ENCODE results near the gene TSTD1. TPM values are rescaled to one million over a fixed set of nuclear protein-coding genes. Genes with fewer than 3 reads are reported as not detected.

TSTD1 gene
- polyA plus RNA-seq, 2 donors = 92.4 to 117 TPM

GRCh38 chr1:161080441-161081405 lies 42.0 kb upstream of the TSTD1 start:
- Histone ChIP-seq H3K4me3 (ENCODE audit: low read depth in 1 of 2, low read length in 2 of 2) (peak overlapping the region in 1 of 2 donors; percentile 11), H3K27ac (ENCODE audit: low read depth in 2 of 2, low read length in 1 of 2) (peak overlapping the region; percentile 96), H3K9me3 (ENCODE audit: control insufficient read depth in 2 of 2, insufficient read depth in 1 of 2, low read depth in 1 of 2, low read length in 1 of 2) (no peaks in the 10 kb centered on the region), H3K27me3 (ENCODE audit: control insufficient read depth in 1 of 2, insufficient read depth in 2 of 2, low read length in 2 of 2) (no peaks in the 10 kb centered on the region), H3K4me1 (ENCODE audit: control insufficient read depth in 2 of 2, insufficient read depth in 2 of 2, low read length in 1 of 2) (peaks cover 6 to 23% of the 10 kb centered on the region in 2 donors), H3K36me3 (ENCODE audit: control insufficient read depth in 2 of 2, insufficient read depth in 2 of 2, low read length in 1 of 2) (peaks cover 0 to 17% of the 10 kb centered on the region in 2 donors)
- WGBS, 2 donors = 67 to 69% methylated on average over 5 of the region's 5 CpGs

DNA sequence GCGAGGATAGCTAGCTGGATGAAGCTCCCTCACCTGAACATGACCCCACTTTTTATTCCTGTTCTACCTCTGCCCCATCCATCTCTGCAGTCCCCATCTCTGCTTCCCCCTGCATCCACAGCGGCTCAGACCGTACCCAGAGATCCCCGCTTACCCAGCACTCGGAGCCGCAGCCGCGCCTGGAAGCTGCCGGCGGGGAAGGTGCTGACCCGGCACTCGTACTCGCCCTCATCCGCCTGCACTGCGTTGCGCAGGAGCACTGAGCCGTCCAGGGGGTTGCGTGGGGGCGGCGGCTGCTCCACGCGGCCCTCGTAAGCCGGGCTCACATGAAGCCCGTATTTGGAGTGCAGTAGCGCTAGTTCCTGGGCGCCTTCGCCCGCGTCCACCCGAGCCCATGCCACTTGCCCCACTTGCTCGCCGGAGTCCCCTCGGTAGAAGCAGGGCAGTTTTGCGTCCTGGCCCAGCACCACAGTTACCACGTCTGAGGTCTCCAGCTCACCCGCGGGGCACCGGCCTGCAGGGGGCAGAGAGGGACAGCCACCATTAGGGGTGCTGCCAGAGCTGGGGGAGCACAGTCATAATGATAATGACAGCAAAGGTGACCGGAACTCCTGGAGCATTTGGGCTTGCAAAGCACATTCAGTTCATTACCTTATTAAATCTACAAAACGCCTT lies 40.8 kb upstream of the TSTD1 start:
- WGBS, 2 donors = 68 to 71% methylated on average over 41 of the region's 41 CpGs
- peaks cover 6 to 26% of the 10 kb centered on the region in 2 donors for H3K4me1 ChIP-seq (ENCODE audit: control insufficient read depth in 2 of 2, insufficient read depth in 2 of 2, low read length in 1 of 2)
- H3K27ac ChIP-seq (ENCODE audit: low read depth in 2 of 2, low read length in 1 of 2) = peak overlapping the region; percentile 96
- no peaks in the 10 kb centered on the region for H3K27me3 ChIP-seq (ENCODE audit: control insufficient read depth in 1 of 2, insufficient read depth in 2 of 2, low read length in 2 of 2)
- H3K4me3 ChIP-seq (ENCODE audit: low read depth in 1 of 2, low read length in 2 of 2) = peak overlapping the region; percentile 8 to 16
- H3K36me3 ChIP-seq (ENCODE audit: control insufficient read depth in 2 of 2, insufficient read depth in 2 of 2, low read length in 1 of 2) = peaks cover 0 to 20% of the 10 kb centered on the region in 2 donors
- H3K9me3 ChIP-seq (ENCODE audit: control insufficient read depth in 2 of 2, insufficient read depth in 1 of 2, low read depth in 1 of 2, low read length in 1 of 2) = no peaks in the 10 kb centered on the region

- Histone ChIP-seq H3K4me3 (ENCODE audit: low read depth in 1 of 2, low read length in 2 of 2) (no peak overlapping the region), H3K27me3 (ENCODE audit: control insufficient read depth in 1 of 2, insufficient read depth in 2 of 2, low read length in 2 of 2) (no peaks in the 10 kb centered on the region), H3K9me3 (ENCODE audit: control insufficient read depth in 2 of 2, insufficient read depth in 1 of 2, low read depth in 1 of 2, low read length in 1 of 2) (no peaks in the 10 kb centered on the region), H3K4me1 (ENCODE audit: control insufficient read depth in 2 of 2, insufficient read depth in 2 of 2, low read length in 1 of 2) (peaks cover 15 to 42% of the 10 kb centered on the region in 2 donors), H3K27ac (ENCODE audit: low read depth in 2 of 2, low read length in 1 of 2) (peak overlapping the region; percentile 45 to 77), H3K36me3 (ENCODE audit: control insufficient read depth in 2 of 2, insufficient read depth in 2 of 2, low read length in 1 of 2) (peaks cover 0 to 33% of the 10 kb centered on the region in 2 donors)
- 78 to 83% methylated on average over 9 of the region's 9 CpGs for WGBS, 2 donors
Measured at GRCh38 chr1:161077426-161077825, 38.7 kb upstream of the TSTD1 start.

GRCh38 chr1:161076410-161076809 lies 37.6 kb upstream of the TSTD1 start:
- H3K4me3 ChIP-seq (ENCODE audit: low read depth in 1 of 2, low read length in 2 of 2) = no peak overlapping the region
- H3K9me3 ChIP-seq (ENCODE audit: control insufficient read depth in 2 of 2, insufficient read depth in 1 of 2, low read depth in 1 of 2, low read length in 1 of 2) = no peaks in the 10 kb centered on the region
- peaks cover 15 to 44% of the 10 kb centered on the region in 2 donors for H3K4me1 ChIP-seq (ENCODE audit: control insufficient read depth in 2 of 2, insufficient read depth in 2 of 2, low read length in 1 of 2)
- no peaks in the 10 kb centered on the region for H3K27me3 ChIP-seq (ENCODE audit: control insufficient read depth in 1 of 2, insufficient read depth in 2 of 2, low read length in 2 of 2)
- peak overlapping the region; percentile 49 to 88 for H3K27ac ChIP-seq (ENCODE audit: low read depth in 2 of 2, low read length in 1 of 2)
- peaks cover 0 to 40% of the 10 kb centered on the region in 2 donors for H3K36me3 ChIP-seq (ENCODE audit: control insufficient read depth in 2 of 2, insufficient read depth in 2 of 2, low read length in 1 of 2)

DNA sequence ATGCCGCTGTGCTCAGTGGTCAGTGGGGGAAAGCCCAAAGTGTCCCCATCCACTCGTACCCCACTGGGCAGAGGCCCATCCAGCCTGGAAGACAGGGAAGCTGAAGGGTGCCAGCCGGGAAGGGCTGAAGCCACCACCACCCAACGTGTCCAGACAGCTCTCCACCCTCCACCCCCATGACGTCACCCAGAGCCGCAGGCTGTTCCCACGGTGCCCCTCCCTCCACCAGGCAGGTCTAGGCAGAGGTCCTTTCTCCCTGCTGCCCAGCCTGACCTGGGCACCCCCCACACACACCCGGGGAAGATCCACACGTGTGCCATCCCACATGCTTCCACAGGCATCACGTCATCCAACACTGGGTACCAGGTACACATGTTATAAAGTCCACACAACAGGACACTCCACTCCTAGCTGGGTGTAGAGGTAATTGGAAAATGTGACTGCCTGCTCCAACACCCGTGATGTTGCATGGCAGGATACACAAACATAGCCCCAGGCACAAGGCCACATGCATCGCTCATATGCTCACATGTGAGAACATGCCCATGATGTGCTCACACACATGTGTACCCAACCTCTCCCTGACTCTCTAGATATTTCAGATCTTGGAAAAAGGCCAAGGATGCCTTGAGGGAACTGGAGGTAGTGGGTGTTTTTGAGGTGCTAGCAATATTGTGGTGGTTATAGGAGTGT lies 36.1 kb upstream of the TSTD1 start:
- H3K27ac ChIP-seq (ENCODE audit: low read depth in 2 of 2, low read length in 1 of 2) = peak overlapping the region; percentile 83 to 95
- H3K36me3 ChIP-seq (ENCODE audit: control insufficient read depth in 2 of 2, insufficient read depth in 2 of 2, low read length in 1 of 2) = peaks cover 0 to 42% of the 10 kb centered on the region in 2 donors
- H3K9me3 ChIP-seq (ENCODE audit: control insufficient read depth in 2 of 2, insufficient read depth in 1 of 2, low read depth in 1 of 2, low read length in 1 of 2) = no peaks in the 10 kb centered on the region
- peak overlapping the region in 1 of 2 donors; percentile 12 for H3K4me3 ChIP-seq (ENCODE audit: low read depth in 1 of 2, low read length in 2 of 2)
- H3K4me1 ChIP-seq (ENCODE audit: control insufficient read depth in 2 of 2, insufficient read depth in 2 of 2, low read length in 1 of 2) = peaks cover 14 to 37% of the 10 kb centered on the region in 2 donors
- H3K27me3 ChIP-seq (ENCODE audit: control insufficient read depth in 1 of 2, insufficient read depth in 2 of 2, low read length in 2 of 2) = no peaks in the 10 kb centered on the region
- 51 to 65% methylated on average over 12 of the region's 12 CpGs for WGBS, 2 donors

- WGBS, 2 donors = 48 to 57% methylated on average over 7 of the region's 7 CpGs
- H3K27ac ChIP-seq (ENCODE audit: low read depth in 2 of 2, low read length in 1 of 2) = peak overlapping the region; percentile 83 to 95
Measured at GRCh38 chr1:161073474-161074121, 34.8 kb upstream of the TSTD1 start.

GRCh38 chr1:161072751-161073449 lies 34.1 kb upstream of the TSTD1 start:
- H3K27me3 ChIP-seq (ENCODE audit: control insufficient read depth in 1 of 2, insufficient read depth in 2 of 2, low read length in 2 of 2) = no peaks in the 10 kb centered on the region
- 94 to 96% methylated on average over 17 to 19 of the region's 19 CpGs for WGBS, 2 donors
- H3K27ac ChIP-seq (ENCODE audit: low read depth in 2 of 2, low read length in 1 of 2) = peak overlapping the region; percentile 14 to 95

More at GRCh38 chr1:161073474-161074121, 34.8 kb upstream of the TSTD1 start:
- H3K4me1 ChIP-seq (ENCODE audit: control insufficient read depth in 2 of 2, insufficient read depth in 2 of 2, low read length in 1 of 2) = peaks cover 13 to 37% of the 10 kb centered on the region in 2 donors
- H3K4me3 ChIP-seq (ENCODE audit: low read depth in 1 of 2, low read length in 2 of 2) = no peak overlapping the region
- peaks cover 0 to 37% of the 10 kb centered on the region in 2 donors for H3K36me3 ChIP-seq (ENCODE audit: control insufficient read depth in 2 of 2, insufficient read depth in 2 of 2, low read length in 1 of 2)
- H3K27me3 ChIP-seq (ENCODE audit: control insufficient read depth in 1 of 2, insufficient read depth in 2 of 2, low read length in 2 of 2) = no peaks in the 10 kb centered on the region
- no peaks in the 10 kb centered on the region for H3K9me3 ChIP-seq (ENCODE audit: control insufficient read depth in 2 of 2, insufficient read depth in 1 of 2, low read depth in 1 of 2, low read length in 1 of 2)

GRCh38 chr1:161071886-161072371 lies 33.2 kb upstream of the TSTD1 start:
- H3K27ac ChIP-seq (ENCODE audit: low read depth in 2 of 2, low read length in 1 of 2) = no peak overlapping the region
- H3K4me1 ChIP-seq (ENCODE audit: control insufficient read depth in 2 of 2, insufficient read depth in 2 of 2, low read length in 1 of 2) = peaks cover 13 to 33% of the 10 kb centered on the region in 2 donors
- no peak overlapping the region for H3K4me3 ChIP-seq (ENCODE audit: low read depth in 1 of 2, low read length in 2 of 2)
- peaks cover 0 to 32% of the 10 kb centered on the region in 2 donors for H3K36me3 ChIP-seq (ENCODE audit: control insufficient read depth in 2 of 2, insufficient read depth in 2 of 2, low read length in 1 of 2)
- no peaks in the 10 kb centered on the region for H3K9me3 ChIP-seq (ENCODE audit: control insufficient read depth in 2 of 2, insufficient read depth in 1 of 2, low read depth in 1 of 2, low read length in 1 of 2)
- 68 to 76% methylated on average over 9 of the region's 9 CpGs for WGBS, 2 donors
- no peaks in the 10 kb centered on the region for H3K27me3 ChIP-seq (ENCODE audit: control insufficient read depth in 1 of 2, insufficient read depth in 2 of 2, low read length in 2 of 2)

More at GRCh38 chr1:161072751-161073449, 34.1 kb upstream of the TSTD1 start:
- Histone ChIP-seq H3K36me3 (ENCODE audit: control insufficient read depth in 2 of 2, insufficient read depth in 2 of 2, low read length in 1 of 2) (peaks cover 0 to 38% of the 10 kb centered on the region in 2 donors), H3K9me3 (ENCODE audit: control insufficient read depth in 2 of 2, insufficient read depth in 1 of 2, low read depth in 1 of 2, low read length in 1 of 2) (no peaks in the 10 kb centered on the region), H3K4me1 (ENCODE audit: control insufficient read depth in 2 of 2, insufficient read depth in 2 of 2, low read length in 1 of 2) (peaks cover 13 to 38% of the 10 kb centered on the region in 2 donors), H3K4me3 (ENCODE audit: low read depth in 1 of 2, low read length in 2 of 2) (no peak overlapping the region)
